DMS153 treated with DMSO at 0.1 percent for 48 hours (cell line): Measurements from ENCODE around the gene ACAN.

ENCODE experiments used
- DNase-seq: peaks from one replicate; lab custom pipeline; 2025; ENCODE audit not compliant: unreplicated experiment; lab: John Stamatoyannopoulos, UW

Gene ACAN

DNA sequence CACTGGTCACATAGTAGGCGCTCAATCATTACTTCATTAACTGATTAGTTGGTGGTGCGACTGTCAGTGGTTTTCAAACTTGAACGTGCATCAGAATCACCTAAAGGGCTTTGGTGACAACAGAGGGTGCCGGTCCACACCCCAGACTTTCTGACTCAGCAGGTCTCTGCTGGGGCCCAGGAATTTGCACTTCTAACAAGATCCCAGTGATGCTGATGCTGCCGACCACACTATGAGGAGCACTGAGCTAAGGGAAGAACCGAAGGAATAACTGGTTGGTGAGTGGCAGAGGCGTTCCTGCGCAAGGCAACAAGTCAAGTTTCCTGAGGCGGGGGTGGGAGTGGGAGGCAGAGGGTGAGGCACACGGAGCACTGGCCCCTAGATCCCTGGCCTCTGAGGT lies 73.3 kb downstream of the ACAN start:
- no peak for DNase-seq

DNA sequence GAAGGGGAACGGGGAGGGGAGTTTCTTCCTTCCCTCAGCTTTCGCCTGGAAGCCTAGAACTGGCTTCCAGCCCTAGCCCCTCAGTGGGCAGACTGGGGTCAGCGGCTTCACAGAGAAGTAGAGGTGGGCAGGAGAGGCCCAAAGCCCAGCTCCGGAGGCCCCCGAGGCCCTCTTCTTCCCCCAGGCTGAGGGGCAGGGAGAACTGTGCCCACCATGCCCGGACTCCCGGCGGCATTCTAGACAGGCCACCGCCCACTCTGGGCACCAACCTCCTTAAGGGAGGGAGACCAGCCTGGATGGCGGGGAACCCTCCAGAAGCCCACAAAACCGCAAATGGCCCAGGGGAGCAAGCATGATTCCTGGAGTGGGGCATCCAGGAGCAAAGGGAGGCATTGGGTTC lies 74.2 kb downstream of the ACAN start:
- no peak for DNase-seq

DNA sequence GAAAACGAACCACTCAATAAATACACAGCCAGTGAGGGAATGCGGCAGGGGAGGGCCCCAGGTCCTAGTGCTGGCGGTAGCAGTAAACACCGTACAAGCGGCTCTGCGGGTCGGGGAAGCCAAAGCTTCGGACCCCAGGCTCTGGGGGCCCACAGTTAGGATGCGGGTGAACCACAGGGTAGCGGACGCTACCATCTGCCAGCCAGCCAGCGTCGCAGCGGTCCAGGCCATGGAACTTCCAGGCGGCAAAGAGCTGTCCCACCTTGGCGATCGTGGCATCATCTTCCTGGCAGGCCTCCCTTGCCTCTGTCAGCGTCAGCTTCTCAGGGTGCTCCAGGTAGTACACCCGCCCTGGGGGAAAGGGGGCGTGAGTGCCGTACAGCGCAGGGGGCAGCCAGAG lies 74.7 kb downstream of the ACAN start:
- DNase-seq, result no peak

DNA sequence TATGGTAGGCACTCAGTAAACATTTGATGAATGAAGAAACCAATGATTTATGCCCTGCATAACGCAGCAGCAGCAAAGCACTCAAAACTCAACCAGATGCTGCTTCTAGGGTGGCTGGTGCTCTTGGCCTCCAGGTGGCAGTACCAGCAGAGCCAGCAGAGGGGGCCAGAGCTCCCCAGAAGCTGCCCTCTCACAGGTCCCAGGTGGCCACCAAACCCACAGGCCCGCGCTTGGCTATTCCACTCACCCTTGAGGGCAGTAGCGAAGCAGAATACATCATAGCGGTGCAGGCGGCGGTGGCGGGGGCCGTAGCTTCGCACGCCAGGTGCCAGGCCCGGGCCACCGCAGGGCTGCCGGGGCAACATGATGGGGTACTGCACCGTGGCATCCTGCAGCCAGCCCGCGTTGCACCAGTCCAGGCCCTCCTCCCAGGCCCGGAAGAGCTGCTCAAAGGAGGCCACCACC lies 75.5 kb downstream of the ACAN start:
- peak; percentile 5 for DNase-seq

DNA sequence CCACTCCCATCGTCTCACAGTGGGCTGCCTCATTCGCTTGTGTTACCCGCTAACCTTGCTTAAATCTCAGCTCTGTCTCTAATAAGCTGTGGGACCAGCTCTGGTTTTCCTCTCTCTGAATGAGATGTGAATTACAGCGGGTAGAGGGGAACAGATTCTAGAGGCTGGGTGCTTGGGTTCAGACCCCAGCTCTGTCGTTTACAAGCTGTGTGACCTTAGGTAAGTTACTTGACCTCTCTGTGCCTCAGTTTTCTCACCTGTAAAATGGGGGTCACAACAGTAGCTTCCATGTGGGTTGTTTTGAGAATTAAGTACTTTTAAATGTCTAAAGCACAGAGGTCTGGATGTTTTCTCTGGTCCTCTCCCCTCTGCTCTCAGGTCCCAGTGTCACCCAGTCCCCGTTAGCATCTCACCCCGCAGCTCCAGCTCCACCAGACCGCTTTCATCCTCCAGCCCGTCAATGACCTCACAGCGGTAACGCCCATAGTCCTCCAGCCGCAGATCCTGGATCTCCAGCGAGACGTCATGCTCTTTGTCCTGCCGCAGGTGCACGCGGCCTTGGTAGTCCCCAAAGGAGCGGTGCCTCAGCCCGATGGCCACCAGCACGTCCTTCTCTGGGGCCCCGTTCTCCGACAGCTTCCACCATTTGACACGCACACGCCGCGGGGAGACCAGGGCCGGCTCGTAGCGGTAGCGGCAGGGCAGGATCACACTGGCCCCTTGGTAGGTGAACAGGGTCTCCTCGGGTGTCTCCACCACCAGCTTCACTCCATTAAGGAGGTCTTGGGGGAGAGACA lies 77.9 kb downstream of the ACAN start:
- DNase-seq, result no peak

DNA sequence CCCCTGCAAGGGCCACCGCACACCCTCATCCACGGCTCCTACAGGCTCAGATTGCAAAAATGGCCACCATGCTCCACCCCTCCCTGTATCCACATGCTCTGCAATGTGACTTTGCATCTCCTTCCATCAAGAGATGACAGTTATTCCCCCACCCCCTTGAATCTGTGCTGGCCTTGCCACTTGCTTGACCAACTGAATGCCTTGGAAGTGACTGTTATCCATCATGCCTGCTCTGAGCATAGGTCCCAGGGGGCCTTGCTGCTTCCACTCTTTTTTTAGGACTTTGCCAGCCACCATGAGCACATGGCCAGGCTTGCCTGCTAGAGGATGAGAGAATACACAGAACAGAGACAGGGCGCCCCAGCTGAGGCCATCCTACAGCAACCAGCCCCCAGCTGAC lies 78.5 kb downstream of the ACAN start:
- DNase-seq, result no peak

DNA sequence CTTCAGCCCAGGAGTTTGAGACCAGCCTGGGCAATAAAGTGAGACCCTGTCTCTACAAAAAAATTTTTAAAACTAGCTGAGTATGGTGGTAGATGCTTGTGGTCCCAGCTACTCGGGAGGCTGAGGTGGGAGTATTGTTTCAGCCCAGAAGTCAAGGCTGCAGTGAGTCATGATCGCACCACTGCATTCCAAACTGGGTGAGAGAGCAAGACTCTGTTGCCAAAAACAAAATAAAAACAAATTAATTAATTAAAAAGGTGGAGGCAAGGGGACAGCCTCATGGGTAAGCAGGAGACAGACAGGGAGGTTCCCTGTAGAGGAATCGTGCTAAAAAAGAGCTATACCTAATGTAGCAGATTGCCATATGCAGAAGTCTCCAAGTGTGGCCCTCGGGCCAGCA lies 79.5 kb downstream of the ACAN start:
- no peak for DNase-seq

DNA sequence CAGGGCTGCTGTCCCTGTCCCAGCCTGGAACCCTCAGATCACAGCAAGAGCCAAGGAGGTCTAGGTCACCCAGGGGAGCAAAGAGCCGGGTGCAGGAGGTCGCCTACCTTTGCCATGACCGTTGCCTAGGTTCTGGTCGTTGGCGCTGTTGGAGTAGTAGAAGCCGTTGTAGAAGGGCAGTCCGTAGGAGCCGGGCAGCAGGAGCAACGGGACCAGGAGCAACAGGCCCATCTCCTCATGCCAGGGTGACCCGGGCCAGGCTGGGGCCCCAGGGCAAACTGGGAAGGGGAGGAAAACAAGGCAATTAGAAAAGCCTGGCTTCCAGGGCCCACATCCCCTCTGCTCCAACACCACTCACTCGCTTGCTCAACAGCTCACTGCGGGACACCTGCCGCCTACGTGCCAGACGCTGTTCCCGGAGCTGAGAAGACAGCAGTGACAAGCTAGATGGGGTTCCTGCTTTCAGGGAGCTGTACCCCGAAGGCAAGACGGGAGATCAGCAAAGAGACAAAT lies 83.9 kb downstream of the ACAN start:
- no peak for DNase-seq

DNA sequence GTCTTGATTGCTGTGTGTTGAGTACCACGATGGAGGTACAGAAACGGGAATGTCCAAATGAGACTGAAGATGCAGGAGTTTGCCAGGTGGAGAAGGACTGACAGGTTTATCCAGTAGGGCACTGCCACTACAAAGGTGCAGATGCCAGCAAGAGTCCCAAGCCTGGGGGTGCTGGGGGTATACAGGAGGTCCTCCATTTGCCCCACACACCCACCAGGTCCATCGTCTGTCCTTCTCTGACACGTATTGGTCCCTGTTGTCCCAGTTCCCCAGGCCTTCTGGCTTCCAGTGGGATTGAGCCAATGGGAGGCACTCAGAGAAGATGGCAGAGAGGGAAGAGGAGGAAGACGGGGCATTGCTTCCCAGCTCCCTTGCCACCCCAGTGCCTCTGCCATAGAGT lies 85.5 kb downstream of the ACAN start:
- DNase-seq, result no peak

DNA sequence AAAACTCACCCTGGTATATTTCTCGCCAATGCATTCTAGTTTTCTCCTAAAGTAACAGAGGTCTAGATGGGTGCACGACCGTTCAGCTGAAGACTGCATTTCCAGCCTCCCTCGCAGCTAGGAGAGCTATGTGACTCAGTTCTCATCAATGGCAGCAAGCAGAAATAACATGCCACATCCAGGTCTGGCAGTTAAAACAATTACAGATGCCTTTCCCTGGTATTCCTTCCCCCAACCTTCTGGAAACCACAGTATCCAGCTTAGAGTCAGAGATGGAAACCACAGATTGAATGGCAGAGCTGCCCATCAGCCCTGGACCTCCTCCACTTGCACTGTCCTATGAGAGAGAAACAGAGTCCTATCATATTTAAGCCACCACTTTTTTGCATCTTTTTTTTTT lies 87.3 kb downstream of the ACAN start:
- DNase-seq, result no peak

DNA sequence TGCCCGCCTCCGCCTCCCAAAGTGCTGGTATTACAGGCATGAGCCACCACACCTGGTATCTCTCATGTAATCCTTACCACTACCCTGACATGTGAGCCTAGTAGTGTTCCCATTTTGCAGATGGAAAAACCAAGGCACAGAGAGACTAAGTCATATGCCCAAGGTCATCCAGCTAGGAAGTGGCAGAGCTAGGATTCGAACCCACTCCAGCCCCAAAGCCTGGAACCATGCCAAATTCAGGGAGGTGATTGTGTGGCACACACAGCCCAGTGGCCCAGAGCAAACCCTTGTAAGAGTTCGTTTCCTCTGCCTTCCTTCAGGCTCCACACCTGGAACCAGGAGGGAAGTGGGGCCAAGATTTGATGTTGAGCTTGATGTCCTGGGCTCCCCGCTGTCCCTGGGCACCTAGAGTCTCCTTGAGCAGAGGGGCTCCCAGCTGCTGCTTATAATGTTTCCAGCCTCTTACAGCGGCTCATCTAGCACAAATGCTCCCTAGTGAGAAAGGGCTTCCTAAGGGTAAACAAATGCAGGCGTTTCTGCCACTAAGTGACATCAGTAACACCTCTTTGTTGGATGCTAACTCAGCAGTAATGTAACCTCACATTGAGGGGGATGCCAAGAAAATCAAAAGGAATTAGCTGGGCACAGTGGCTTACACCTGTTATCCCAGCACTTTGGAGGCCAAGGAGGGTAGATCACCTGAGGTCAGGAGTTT lies 88.5 kb downstream of the ACAN start:
- no peak for DNase-seq

DNA sequence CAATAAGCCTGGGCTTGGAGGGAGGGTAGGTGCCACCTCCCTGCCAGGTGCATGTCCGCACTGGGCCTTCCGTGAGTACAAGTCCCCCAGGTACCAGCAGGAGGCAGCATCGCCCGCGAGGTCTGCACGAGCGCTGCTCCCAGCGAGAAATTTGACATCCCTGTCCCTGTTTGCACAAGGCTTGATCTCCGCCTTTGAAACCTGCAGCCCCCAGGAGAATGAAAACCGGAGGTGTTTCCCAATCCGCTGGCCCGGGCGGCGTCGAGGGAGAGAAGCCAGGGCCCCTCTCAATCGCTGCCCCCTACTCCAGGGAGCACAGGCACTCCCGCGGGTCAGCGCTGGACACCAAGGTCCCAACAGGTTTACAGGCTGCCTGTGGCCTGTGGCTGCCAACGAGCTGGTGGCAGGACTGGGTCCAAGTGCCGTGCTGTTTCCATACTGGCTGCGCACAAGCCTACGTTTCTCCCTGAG lies 91.1 kb downstream of the ACAN start:
- no peak for DNase-seq

DNA sequence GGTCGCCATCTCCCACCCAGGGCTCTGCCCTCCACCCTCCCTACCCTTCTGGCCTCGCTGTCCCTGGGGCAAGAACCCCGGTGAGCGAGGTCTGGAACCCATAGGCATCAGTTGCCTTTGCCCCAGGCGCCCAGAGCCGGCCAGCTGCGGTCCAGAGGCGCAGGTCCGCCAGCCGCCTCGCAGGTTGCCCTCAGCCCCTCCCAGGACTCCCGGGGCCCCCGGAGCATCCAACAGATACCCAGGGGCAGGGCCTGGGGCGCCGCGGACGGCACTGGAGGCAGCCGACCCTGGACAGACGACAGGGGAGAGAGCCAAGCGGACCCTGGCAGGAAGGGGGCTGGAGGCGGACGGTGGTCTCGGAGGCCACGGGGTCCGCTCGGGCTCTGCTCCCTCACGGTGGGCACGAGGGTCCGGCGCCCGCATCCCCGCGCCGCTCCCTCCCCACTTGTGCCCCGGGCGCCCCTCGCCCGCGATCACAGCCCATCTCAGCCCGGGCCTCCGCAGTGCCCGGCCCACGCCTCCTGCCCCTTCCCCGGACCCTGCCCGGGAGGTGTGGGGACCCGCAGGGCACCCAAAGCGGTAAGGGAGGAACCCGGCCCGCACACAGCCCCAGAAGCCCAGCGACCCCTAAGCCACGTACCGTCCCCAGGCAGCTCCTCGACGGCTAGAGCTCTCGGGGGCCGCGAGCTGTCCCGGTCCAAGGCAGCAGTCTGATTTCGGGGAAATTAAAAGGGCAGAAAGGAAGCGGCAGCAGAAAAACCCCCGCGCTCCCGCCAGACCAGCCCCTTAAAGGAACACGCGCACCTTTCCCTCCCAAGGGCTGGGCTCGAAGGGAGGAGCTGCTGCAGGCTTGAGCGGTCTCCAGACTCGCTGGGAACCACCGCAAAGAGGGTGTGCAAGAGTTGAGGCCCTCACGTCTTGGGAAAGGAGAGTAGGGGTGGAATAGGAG lies 91.9 kb downstream of the ACAN start, which contains the start of gene HAPLN3:
Gene HAPLN3 (minus strand): TSS at position 726 of the 949 bp plus-strand sequence. CDS start 8,246 bp downstream, outside the sequence.
- no peak for DNase-seq

DNA sequence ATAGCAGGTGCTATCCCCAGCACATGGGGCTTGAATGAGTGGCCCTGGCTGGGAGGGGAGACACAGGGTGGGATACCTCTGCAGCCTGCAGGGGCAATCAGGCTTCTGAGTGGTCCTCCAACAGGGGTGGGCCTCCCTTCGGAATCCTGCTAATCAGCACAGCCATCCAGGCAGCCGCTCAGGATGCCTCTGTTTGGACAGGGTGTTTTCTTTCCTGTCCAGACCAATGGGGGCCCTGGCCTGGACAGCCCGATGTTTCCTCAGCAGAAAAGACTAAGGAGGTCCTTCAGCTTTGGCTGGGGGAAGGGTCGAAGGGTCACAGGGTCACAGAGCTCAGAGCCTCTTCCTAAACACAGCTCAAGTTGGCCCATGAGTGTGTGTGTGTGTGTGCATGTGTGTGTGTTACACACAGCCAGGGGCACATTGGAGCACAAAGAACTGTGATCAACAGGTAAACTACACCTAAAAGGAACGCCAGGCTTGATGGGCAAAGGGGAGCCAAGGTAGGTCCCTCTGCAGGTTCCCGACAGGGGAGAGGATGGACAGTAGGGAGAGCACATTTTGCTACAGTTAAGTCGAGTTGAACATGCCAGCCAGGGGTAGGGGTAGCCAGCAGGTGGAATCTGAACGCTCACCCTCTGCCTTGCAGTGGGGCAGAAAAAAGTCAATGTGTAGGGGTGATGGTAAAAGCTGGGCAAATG lies 93.2 kb downstream of the ACAN start:
- no peak for DNase-seq

DNA sequence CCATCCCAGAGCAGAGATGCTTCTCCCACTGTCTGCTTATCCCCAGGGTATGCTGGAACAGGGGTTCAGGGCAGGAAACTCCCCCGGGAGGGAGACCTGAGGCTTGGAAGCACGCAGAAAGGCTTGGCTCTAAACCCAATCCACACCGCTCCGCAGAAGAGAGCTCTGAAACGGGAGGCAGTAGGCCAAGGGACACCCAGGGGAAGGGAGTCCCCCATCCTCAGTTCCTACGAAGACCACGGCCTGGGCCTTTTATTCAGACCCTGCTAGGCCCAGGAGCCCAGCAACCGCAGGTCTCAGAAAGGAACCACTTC lies 93.9 kb downstream of the ACAN start:
- no peak for DNase-seq

DNA sequence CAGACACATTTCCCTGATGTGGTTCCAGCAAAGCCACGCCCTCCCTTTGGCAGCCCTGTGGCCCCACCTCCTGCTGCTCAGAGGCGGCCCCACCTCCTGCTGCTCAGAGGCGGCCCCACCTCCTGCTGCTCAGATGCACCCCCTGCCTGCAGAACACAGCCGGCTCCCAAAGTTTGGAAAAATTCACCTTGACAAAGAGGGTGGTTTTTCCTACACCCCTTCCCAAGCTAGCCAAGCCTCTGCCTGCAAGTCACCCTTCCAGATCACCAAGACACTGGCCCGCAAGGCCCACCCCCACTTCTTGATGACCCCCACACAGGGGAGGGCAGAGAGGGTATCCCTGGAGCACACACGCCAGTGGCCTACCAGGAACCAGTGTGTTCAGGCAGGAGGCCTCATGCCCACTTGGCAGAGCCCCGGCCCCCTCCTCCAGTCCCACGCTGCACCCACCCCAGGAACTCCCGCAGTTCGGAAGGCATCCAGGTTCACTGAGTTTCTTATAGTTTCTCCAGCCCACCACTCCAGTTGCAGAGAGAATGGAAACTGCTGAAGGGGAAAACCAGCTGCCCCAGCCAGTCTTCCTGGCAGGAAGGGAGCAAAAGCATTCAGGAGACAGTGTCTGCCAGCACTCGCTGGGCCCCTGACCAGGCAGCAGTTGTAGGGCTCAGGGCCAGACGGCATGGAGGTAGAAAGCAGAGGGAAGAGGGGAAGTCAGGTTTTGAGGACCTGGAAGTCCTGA lies 94.4 kb downstream of the ACAN start:
- DNase-seq, result no peak

DNA sequence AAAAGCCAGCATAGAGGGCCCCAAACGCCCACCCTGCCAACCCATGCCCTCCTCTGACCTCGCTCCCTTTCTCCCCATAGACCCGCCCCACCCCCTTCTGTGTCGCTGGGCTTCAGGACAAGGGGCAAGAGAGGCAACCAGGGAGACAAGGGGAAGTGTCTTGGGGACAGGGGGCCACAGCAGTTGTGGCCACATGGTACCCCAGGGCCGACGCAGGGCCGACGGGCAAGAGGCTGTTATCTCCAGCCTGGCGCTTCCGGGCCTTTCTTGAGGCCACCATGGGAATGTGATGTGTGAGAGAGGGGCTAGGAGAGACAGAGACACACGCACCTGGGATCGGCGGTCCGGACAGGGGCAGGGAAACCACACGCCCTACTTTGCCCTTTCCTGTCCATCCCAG lies 95.5 kb downstream of the ACAN start:
- DNase-seq, result no peak

DNA sequence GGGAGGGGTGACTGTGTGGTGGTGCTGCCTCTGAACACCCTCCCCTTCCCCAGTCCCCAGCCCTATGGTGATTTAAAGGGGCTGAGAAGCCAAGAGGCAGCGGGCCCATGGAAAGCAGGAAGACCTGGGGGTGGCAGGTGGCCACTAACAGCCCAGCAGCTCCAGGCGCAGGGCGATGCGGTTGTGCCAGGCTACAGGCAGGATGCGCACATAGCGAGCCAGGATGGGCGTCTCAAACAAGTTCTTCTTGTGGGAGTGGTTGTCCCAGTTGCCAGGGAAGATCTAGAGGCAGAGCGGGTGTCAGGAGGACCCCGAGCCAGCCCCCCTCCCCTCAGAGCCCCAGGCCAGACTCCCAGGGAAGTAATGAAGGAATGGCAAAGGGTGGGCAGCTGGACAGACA lies 96.0 kb downstream of the ACAN start:
- no peak for DNase-seq

DNA sequence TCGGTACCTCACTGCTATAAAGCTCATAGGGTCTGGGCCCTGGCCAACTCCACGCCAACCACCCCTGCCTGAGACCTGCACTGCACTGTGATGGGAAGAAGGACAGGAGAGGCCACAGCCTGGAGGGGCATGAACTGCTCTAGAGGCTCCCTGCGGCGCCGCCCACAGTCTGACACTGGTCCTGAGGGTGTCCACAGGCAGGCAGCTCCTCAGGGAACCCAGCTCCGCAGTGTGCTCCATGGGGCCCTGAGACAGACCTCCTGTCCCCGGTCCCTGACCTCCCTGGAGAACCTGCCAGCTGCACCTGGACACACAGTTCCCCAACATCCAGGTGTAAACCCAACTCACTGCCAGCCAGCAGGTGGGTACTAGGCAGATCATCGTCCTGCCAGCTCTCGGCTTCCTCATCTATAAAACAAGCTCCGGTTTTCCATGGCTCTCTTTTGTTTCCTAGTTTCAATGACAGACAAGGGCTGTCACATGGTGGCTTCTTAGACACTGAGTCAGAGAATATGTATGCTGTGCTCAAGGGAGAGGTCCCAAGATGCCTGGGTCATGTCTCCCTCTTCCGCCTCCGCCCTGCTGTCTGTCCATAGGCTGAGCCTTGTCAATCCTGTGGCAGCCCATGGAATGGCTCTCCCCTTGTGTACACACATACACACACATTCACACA lies 97.2 kb downstream of the ACAN start:
- DNase-seq, result no peak
